H9 (cell line): ENCODE data around the gene SLC25A14. TPM values are rescaled to one million over a fixed set of nuclear protein-coding genes. Genes with fewer than 3 reads are reported as not detected.

Source experiments
- DNase-seq: peaks from one replicate; pipeline ENCODE4 v3.0.0-alpha.2; 2017
- H2AFZ ChIP-seq: one replicate; pipeline ENCODE4 v1.6.1; 2013; ENCODE audit warnings: mild to moderate bottlenecking, low read length, control low read depth, moderate library complexity
- H2AK5ac ChIP-seq: 2 replicates; pipeline ENCODE4 v1.6.1; 2013; ENCODE audit warnings: low read length, control low read depth, mixed read lengths; ENCODE audit not compliant: insufficient read length
- H2BK120ac ChIP-seq: one replicate; pipeline ENCODE4 v1.6.1; 2013; ENCODE audit warnings: low read depth, mild to moderate bottlenecking, low read length, control low read depth, inconsistent platforms; ENCODE audit not compliant: poor library complexity, severe bottlenecking
- H2BK12ac ChIP-seq: 2 replicates; pipeline ENCODE4 v1.6.1; 2013; ENCODE audit warnings: low read length, control low read depth, mixed read lengths, low read depth; ENCODE audit not compliant: insufficient read length
- H2BK15ac ChIP-seq: 2 replicates; pipeline ENCODE4 v1.6.1; 2013; ENCODE audit warnings: low read depth, low read length, control low read depth
- H2BK20ac ChIP-seq: one replicate; pipeline ENCODE4 v1.6.1; 2013; ENCODE audit warnings: low read depth, mild to moderate bottlenecking, low read length, control low read depth, inconsistent platforms; ENCODE audit not compliant: poor library complexity, severe bottlenecking
- H2BK5ac ChIP-seq: 2 replicates; pipeline ENCODE4 v1.6.1; 2013; ENCODE audit warnings: low read length, control low read depth, mixed read lengths; ENCODE audit not compliant: insufficient read length
- H3K14ac ChIP-seq: 2 replicates; pipeline ENCODE4 v1.6.1; 2013; ENCODE audit warnings: low read length, control low read depth; ENCODE audit not compliant: insufficient read depth
- H3K18ac ChIP-seq: 2 replicates; pipeline ENCODE4 v1.6.1; 2013; ENCODE audit warnings: low read depth, mild to moderate bottlenecking, mixed read lengths, low read length, control low read depth; ENCODE audit not compliant: insufficient read length
- H3K23ac ChIP-seq: 2 replicates; pipeline ENCODE4 v1.6.1; 2013; ENCODE audit warnings: low read length, control low read depth, mixed read lengths, low read depth; ENCODE audit not compliant: insufficient read length
- H3K23me2 ChIP-seq: 2 replicates; pipeline ENCODE4 v1.6.1; 2013; ENCODE audit warnings: low read depth, mild to moderate bottlenecking, mixed read lengths, low read length, control low read depth; ENCODE audit not compliant: insufficient read length, poor library complexity, severe bottlenecking
- H3K27ac ChIP-seq: 2 replicates; pipeline ENCODE4 v1.5.1; 2013; ENCODE audit warnings: low read length, control low read depth, mixed read lengths, low read depth; ENCODE audit not compliant: insufficient read length
- H3K27me3 ChIP-seq: 2 replicates; pipeline ENCODE4 v1.6.1; 2013; ENCODE audit warnings: low read length, control low read depth, inconsistent platforms; ENCODE audit not compliant: insufficient read depth
- H3K4ac ChIP-seq: 2 replicates; pipeline ENCODE4 v1.6.1; 2013; ENCODE audit warnings: low read depth, mild to moderate bottlenecking, control low read depth, inconsistent platforms, low read length, moderate library complexity
- H3K4me1 ChIP-seq: 2 replicates; pipeline ENCODE4 v1.6.1; 2013; ENCODE audit warnings: low read length, control low read depth, inconsistent platforms; ENCODE audit not compliant: insufficient read depth
- H3K4me2 ChIP-seq: 2 replicates; pipeline ENCODE4 v1.6.1; 2013; ENCODE audit warnings: low read length, control low read depth, mixed read lengths; ENCODE audit not compliant: insufficient read length, insufficient read depth
- H3K56ac ChIP-seq: 2 replicates; pipeline ENCODE4 v1.6.1; 2013; ENCODE audit warnings: low read depth, mild to moderate bottlenecking, mixed read lengths, low read length, control low read depth; ENCODE audit not compliant: insufficient read length
- H3K79me1 ChIP-seq: 2 replicates; pipeline ENCODE4 v1.6.1; 2013; ENCODE audit warnings: low read depth, mild to moderate bottlenecking, moderate library complexity, low read length, control low read depth, inconsistent platforms; ENCODE audit not compliant: insufficient read depth, poor library complexity, severe bottlenecking
- H3K79me2 ChIP-seq: 2 replicates; pipeline ENCODE4 v1.6.1; 2013; ENCODE audit warnings: low read length, control low read depth, inconsistent platforms; ENCODE audit not compliant: insufficient read depth
- H3K9ac ChIP-seq: 2 replicates; pipeline ENCODE4 v1.6.1; 2013; ENCODE audit warnings: low read length, control low read depth, mixed read lengths; ENCODE audit not compliant: insufficient read length; ENCODE audit errors: extremely low read depth
- H3K9me3 ChIP-seq: one replicate; pipeline ENCODE4 v1.6.1; 2013; ENCODE audit warnings: low read depth, low read length, inconsistent platforms; ENCODE audit not compliant: control insufficient read depth
- H3T11ph ChIP-seq: one replicate; pipeline ENCODE4 v1.6.1; 2013; ENCODE audit warnings: mild to moderate bottlenecking, low read length, control low read depth, inconsistent platforms
- H4K20me1 ChIP-seq: one replicate; pipeline ENCODE4 v1.6.1; 2013; ENCODE audit not compliant: control insufficient read depth, insufficient read length, insufficient read depth
- H4K5ac ChIP-seq: 2 replicates; pipeline ENCODE4 v1.6.1; 2013; ENCODE audit warnings: low read depth, mild to moderate bottlenecking, mixed read lengths, low read length, control low read depth; ENCODE audit not compliant: insufficient read length
- H4K8ac ChIP-seq: replicated peaks from 2 replicates; pipeline ENCODE4 v1.6.1; 2013; ENCODE audit warnings: low read length, control low read depth, mixed read lengths, low read depth; ENCODE audit not compliant: insufficient read length
- H4K91ac ChIP-seq: 2 replicates; pipeline ENCODE4 v1.6.1; 2013; ENCODE audit warnings: low read depth, mild to moderate bottlenecking, moderate library complexity, mixed read lengths, low read length, control low read depth; ENCODE audit not compliant: insufficient read length
- H3K27ac Mint-ChIP-seq, 3 experiments: 2 replicates in 2 of 3; 3 replicates in 1 of 3; pipeline ENCODE4 v1.8.0; 2020 to 2021; ENCODE audit warnings: mixed read lengths in 3 of 3, mild to moderate bottlenecking in 1 of 3, moderate library complexity in 1 of 3
- H3K27me3 Mint-ChIP-seq: 2 replicates; pipeline ENCODE4 v1.8.0; 2021; ENCODE audit warnings: low read depth, mild to moderate bottlenecking, moderate library complexity, mixed read lengths
- H3K36me3 Mint-ChIP-seq, 3 experiments: 2 replicates in 2 of 3; 3 replicates in 1 of 3; pipeline ENCODE4 v1.8.0; 2020 to 2021; ENCODE audit warnings: low read depth in 3 of 3, mixed read lengths in 3 of 3; ENCODE audit not compliant: insufficient read depth in 1 of 3
- H3K4me1 Mint-ChIP-seq, 2 experiments: 2 replicates each; pipeline ENCODE4 v1.8.0; 2020; ENCODE audit warnings: mixed read lengths in 2 of 2
- H3K4me3 Mint-ChIP-seq, 2 experiments: 2 replicates in 1 of 2; 3 replicates in 1 of 2; pipeline ENCODE4 v1.8.0; 2020 to 2021; ENCODE audit warnings: mild to moderate bottlenecking in 2 of 2, mixed read lengths in 2 of 2, moderate library complexity in 1 of 2
- H3K9me3 Mint-ChIP-seq, 2 experiments: 2 replicates in 1 of 2; 3 replicates in 1 of 2; pipeline ENCODE4 v1.8.0; 2020; ENCODE audit warnings: mild to moderate bottlenecking in 2 of 2, mixed read lengths in 2 of 2, moderate library complexity in 1 of 2
- CTCF ChIP-seq: fragments of 200-600 bp; sonication (generic); conservative IDR thresholded peaks from 3 replicates; pipeline ENCODE4 v1.8.0; 2021; ENCODE audit warnings: antibody characterized with exemption, mild to moderate bottlenecking
- WGBS: extraction: QIAGEN DNeasy Blood & Tissue Kit; methylation state at CpG from one replicate; pipeline ENCODE4 v1.1.7; 2013; ENCODE audit warnings: missing lambda C conversion rate, low lambda C conversion rate, mixed read lengths; ENCODE audit not compliant: insufficient read length; ENCODE audit errors: extremely low coverage; 5-methylcytosine and 5-hydroxymethylcytosine counted together
- total RNA-seq: library from RNA; stranded (reverse); gene quantifications from 2 replicates; pipeline ENCODE4 v1.2.1, GENCODE V29; 2021

Gene SLC25A14
- total RNA-seq, 1 experiment from 2014 or later, result 12.7 TPM

GRCh38 chrX:130419263-130419662 is 79.5 kb downstream of the SLC25A14 start:
- no peak overlapping the region for H2BK120ac ChIP-seq
- no peak overlapping the region for H2BK15ac ChIP-seq
- no peak overlapping the region for H4K8ac ChIP-seq
- WGBS, result no CpG with 5 or more reads among the region's 2 CpGs
- no peaks in the 10 kb centered on the region for H4K20me1 ChIP-seq
- H3K9ac ChIP-seq, result no peak overlapping the region
- no peaks in the 10 kb centered on the region for H3K79me1 ChIP-seq
- no peak overlapping the region; a peak in 1 of 7 replicates for H3K27ac Mint-ChIP-seq
- no peak overlapping the region for H3K4ac ChIP-seq
- H3K23me2 ChIP-seq, result no peaks in the 10 kb centered on the region
- no peak overlapping the region for H2AK5ac ChIP-seq
- no peaks in the 10 kb centered on the region for H3K79me2 ChIP-seq
- no peak overlapping the region for H2BK12ac ChIP-seq
- H3K56ac ChIP-seq, result no peak overlapping the region
- H3K9me3 Mint-ChIP-seq, result peaks cover 0 to 46% of the 10 kb centered on the region in 2 experiments; a peak in 2 of 5 replicates
- no peak overlapping the region for H3K27ac ChIP-seq
- DNase-seq, result no peak
- no peak overlapping the region for H3K23ac ChIP-seq
- H3K27me3 ChIP-seq, result no peaks in the 10 kb centered on the region
- H3K14ac ChIP-seq, result no peak overlapping the region
- H4K91ac ChIP-seq, result no peak overlapping the region
- H2AFZ ChIP-seq, result no peak overlapping the region
- H2BK20ac ChIP-seq, result no peak overlapping the region
- peaks cover 8% of the 10 kb centered on the region for H3K9me3 ChIP-seq
- TF ChIP-seq CTCF, result no peak
- H3T11ph ChIP-seq, result no peak overlapping the region
- peaks cover 0 to 8% (median 0%) of the 10 kb centered on the region in 3 experiments; a peak in 2 of 7 replicates for H3K36me3 Mint-ChIP-seq
- H3K4me1 Mint-ChIP-seq, result peaks cover 6 to 16% of the 10 kb centered on the region in 2 experiments
- H2BK5ac ChIP-seq, result no peak overlapping the region
- no peak overlapping the region for H3K4me3 Mint-ChIP-seq
- H3K27me3 Mint-ChIP-seq, result peaks cover 3% of the 10 kb centered on the region
- no peak overlapping the region for H4K5ac ChIP-seq
- no peak overlapping the region for H3K18ac ChIP-seq
- peaks cover 2% of the 10 kb centered on the region; the same call in 1 of the 2 replicates for H3K4me1 ChIP-seq
- H3K4me2 ChIP-seq, result no peak overlapping the region

Other genes with a start within 250 kb of the SLC25A14 start
- gene ELF4, start 229.4 kb upstream of the SLC25A14 start, total RNA-seq, result 0.59 and 0.81 TPM in 2 replicates
- gene AIFM1, start 174.1 kb upstream of the SLC25A14 start, total RNA-seq, result 43.7 and 45.9 TPM in 2 replicates
- 0.59 and 0.92 TPM in 2 replicates for gene RAB33A, start 168.0 kb upstream of the SLC25A14 start, total RNA-seq
- gene ZNF280C, start 71.0 kb upstream of the SLC25A14 start, total RNA-seq, result 6.6 and 8.2 TPM in 2 replicates
- not detected in 2 replicates for gene GPR119, start 45.8 kb downstream of the SLC25A14 start, total RNA-seq
- 19.5 and 22.1 TPM in 2 replicates for gene RBMX2, start 62.1 kb downstream of the SLC25A14 start, total RNA-seq